Stimulated activated CD4-positive, alpha-beta T cell treated with anti-CD3 and anti-CD28 coated beads, TNF-alpha, amount 100 ng/mL, for 4 hours (primary cell): ENCODE data around the gene CLDN20.
"Not testable (repeated sequence)": the region's sequence is repeated elsewhere in the genome, so short reads cannot be mapped to it uniquely, and the experiment has no call there.

ENCODE experiments used
- DNase-seq, 3 experiments: peaks; one replicate each; pipeline ENCODE4 v3.0.0-alpha.2; 2020; ENCODE audit warnings: low read depth in 3 of 3

Gene CLDN20

DNA sequence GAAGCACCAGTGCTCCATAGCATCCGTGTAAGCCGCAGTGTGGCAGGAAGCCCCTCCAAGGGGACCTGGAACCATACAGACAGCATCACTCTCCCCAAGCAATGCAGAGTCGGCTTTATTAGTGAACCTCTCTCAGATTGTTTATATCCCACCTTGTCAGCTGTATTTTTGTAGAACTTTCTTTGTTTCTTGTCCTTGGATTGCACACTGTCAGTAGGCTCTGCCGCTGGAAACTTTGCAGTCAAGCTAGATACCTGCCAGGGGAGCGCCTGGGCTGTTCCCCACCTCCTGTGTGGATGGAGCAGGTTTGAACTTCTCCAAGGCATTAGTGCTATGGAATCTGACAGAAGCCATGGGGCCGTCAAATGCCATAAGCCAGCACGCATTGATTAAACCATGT is 18.6 kb upstream of the CLDN20 start:
- DNase-seq, result no peak

DNA sequence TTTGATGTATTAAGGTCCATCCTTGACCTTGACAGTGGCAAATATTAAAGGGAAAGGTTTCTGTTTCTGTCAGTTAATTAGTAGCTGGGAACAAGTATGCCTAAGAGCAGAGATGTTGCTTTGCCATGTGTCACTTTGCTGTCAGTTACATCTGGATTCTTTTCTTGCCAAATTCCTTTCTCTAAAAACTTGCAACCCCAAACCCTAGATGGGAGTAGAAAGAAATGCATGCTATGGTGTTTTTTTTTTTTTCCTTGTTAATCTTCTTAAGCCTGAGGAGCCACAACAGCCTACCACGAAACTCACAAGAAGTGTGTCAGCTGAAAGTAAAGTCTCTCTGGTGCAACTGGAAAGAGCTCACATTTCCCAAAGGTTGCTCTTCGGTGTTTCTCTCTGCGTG is 18.0 kb upstream of the CLDN20 start:
- no peak for DNase-seq

DNA sequence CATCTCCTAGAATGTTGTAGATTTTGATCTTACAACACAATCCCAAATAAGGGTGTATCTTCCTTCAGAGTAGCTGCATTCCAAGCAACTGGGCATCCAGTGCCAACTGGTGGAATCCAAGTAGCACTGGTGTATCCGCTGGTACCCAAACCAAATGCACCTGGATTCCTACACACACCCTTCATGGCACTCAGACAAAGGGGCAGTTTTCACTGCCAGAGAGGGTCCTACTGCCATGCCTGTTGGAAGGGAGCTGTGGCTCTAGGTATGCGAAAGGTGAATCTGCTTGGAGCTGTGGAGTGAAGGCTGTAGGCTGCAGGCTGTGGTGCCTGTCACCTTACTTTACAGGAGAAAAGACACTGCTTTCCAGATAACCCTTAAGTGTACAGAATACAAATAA is 17.0 kb upstream of the CLDN20 start:
- DNase-seq, result no peak

DNA sequence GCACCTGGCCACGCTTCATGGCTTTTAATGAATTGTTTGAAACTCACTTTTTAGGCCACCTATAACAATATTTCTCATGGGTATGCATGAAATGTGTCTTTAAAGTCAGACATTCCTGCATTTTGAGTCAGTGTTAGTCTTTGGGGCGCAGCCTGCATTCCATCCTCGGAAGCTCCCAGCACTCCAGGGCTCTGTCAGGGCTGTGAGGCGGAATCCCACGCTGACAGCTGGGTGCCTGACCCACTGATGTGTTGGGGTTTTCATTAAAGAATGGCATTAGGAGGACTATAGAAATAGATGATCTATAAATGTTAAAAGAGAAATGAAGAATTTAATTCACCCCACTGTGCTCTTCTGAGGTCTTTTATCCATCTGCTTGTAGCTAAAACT is 16.2 kb upstream of the CLDN20 start:
- no peak for DNase-seq

DNA sequence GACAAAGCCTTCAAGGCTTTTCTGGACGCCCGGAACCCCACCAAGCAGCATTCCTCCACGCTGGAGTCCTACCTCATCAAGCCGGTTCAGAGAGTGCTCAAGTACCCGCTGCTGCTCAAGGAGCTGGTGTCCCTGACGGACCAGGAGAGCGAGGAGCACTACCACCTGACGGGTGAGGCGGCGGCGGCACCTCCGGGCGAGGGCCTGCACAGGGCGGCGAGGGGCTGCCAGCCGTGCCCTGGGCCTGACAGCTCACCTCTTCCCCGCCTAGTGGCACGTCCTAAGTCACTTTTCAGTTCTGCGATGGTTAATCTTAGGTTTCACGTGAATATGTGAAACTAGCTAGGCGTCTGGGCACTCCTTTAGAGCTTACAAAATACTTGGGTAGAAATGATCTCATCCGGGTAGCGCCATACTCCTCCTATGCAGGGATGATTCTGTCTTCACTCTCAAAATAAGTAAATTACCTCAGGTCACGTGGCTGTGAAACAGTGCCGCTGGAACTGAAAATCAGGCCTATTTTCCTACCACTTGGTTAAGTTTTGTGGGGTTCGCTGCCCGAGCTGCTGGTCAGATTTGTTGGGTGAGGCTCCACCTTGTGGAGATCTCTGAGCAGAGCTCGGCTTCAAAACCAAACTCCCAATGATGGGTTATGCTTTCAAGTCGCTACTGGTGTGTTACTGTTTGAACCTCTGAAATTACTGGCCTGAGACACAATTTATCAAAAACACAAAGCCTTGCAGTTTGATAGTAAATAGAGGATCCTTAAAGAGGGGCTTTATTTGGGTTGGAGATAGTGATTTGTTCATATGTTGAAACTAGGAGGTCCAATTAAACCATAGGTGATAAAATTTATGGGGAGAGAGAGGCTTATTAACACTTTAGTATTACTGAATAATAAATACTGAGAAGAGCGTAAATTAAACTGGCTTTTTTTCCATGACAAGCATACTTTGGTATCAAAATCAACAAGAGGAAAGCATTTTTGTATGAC is 15.5 kb upstream of the CLDN20 start:
- no peak for DNase-seq

DNA sequence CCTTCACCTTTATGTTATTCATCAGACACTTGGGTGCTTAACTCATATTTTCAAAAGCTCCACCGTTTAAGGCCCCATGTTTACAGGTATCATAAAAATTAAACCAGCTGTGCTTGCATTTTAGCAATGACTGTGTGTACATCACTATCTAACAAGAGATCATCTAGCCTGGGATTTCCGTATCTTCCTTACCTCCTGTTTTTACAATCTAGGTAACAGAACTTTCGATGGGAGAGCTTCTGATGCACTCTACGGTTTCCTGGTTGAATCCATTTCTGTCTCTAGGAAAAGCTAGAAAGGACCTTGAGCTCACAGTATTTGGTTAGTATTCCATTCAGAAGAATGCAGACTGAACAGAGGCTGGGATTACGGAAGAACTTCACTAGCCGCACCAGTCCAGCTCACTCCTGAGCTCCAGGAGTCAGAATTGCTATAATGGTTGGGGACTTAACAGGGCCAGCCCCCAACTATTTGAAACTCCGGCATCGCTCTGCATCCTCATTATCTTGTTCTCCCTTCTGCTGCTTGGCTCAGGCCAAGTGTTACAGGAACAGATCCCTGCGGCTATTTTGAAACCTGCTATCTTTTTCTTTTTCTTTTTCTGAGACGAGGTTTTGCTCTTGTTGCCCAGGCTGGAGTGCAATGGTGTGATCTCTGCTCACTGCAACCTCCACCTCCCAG is 13.0 kb upstream of the CLDN20 start:
- DNase-seq, result no peak

DNA sequence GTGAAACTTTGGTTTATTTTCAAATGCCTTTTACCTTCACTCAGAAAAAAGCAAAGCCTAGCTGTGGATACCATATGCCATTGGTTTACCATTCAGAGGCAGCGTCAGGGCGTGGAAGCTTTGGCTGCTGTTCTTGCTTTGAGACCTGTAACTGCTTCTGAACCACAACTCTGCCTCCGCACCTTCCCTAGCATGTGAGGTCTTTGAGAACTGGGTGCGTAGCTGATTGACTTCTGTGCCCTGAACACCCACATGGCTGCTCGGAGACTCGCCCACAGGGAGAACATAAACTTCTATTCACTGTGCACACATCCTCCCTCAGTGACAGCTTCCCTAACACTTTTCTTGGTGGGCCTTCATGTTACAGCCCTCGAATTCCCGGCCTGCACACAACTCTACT is 11.2 kb upstream of the CLDN20 start:
- DNase-seq, result no peak

DNA sequence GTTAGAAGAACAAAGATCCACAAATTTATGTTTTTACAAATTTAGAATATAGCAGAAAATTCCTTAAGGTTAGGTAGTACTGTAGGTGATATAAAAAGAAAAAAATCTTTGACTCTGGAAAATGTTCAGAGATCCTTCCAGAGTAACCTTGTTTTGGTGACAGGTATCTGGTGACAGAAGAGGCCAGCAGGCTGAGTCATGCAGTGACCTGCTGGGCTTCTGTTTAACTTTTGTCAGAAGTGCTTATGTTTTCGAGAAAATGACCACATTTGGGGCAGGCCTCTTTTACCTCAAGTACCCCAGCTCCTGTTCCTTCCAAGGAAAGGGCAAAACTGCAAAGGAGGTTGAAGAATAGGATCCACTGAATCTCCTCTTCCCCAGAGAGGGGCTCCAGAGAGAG is 10.5 kb upstream of the CLDN20 start:
- DNase-seq, result no peak

DNA sequence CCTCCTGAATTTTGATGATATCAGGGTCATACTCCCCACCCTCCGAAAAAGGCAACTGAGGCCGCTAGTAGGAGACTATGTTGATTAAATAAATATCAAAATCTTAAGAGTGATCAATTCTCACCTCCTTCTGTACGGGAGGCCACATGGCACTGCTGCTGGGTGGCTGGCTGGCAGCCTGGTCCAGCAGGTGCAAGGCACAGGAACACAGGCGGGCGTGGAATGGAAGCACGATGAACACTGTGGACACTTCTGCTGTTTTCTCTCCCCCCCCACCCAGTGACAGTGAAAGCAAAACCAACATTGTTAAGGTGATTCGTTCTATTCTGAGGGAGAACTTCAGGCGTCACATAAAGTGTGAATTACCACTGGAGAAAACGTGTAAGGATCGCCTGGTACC is 9.7 kb upstream of the CLDN20 start:
- DNase-seq, result no peak

DNA sequence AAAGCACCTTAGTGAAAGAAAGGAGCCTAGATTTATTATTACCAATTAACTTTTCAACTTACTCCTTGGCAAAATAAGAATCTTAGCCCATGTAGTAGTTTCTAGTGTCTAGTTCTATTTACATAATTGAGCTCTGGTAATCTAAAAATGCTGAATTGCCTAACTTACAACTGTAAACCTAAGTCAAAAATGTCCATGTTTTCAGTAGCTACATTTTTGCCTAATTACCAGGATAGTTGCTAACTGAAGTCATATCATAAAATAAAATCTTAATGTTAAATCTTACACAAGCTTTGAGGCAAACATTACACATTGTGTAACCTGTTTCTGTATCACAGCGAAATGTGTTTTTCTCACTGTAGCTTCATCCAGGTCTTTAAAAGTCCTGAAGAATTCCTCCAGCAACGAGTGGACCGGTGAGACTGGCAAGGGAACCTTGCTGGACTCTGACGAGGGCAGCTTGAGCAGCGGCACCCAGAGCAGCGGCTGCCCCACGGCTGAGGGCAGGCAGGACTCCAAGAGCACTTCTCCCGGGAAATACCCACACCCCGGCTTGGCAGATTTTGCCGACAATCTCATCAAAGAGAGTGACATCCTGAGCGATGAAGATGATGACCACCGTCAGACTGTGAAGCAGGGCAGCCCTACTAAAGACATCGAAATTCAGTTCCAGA is 7.6 kb upstream of the CLDN20 start:
- no peak for DNase-seq

DNA sequence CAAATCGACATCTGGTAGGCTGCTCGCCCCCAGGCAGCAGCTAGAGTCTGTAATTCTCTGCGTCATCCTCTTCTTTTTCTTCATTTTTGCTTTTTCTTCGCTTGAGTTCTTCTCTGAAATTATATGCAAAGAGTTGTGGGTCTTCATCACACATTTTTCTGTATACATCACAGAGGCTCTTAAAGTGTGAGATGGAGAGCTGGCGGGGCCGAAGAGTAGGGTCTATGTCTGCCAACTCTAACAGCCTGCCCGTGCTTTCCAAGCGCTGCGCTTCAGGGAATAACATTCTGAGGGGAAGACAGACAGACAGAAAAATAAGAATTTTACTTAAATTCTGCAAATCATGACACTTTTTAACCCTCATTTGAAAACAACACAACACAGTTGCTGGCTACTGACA is 6.0 kb upstream of the CLDN20 start:
- DNase-seq, result no peak

DNA sequence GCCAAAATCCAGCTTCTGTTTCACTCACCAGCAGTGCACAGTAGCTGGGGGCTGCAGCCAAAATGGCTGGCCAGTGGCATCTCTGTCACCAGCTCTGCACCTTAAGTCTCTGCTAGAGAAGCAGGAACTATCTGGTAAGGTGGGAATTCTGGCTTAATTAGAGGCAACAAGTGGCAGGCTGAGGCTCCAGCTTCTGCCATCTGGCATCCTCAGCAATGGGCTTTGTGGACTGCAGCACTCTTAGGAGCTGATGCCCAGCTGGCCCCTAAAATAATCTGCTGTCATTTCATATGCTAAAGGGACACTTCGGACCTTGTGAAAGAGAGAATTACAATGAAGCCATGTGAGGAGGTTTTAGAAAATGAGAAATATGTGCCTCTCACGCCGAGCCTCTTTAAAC is 4.6 kb upstream of the CLDN20 start:
- no peak for DNase-seq

DNA sequence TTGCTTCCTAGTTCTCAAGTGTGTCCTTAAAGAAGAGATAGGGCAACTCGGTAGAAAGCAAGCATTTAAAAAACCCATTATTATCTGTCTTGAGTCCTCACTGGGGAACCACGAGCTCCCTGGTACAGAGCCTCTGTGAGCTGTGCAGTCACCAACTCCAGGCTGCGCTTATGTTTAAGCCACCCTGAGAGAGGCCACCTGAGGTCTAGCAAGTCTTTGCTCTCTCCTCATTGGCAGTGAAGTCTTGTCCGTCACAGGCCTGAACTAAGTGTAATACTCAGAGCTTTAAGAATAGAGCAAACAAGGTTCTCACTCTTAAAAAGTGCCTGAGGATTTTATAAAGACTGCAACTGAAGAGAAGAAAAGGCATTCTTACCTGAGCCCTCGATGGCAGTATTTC is 3.9 kb upstream of the CLDN20 start:
- no peak for DNase-seq

DNA sequence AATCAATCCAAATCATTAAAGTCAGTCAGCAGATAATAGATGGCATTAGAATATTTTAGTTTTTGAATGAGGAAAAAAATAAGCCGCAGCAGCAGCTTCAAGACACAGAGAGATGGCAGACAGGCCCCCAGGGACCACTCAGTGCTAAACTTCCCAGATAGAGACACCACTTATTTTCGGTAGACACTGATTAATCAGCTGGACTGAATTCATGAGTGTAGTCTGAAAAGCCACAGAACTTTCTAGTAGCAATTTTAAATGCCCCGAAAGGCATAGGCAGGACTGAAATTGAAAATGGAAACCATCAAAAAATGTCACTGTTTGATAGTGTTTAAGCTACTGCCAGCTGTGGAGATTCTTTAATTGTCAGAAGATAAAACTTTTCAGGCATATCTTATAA is 3.1 kb upstream of the CLDN20 start:
- no peak for DNase-seq

DNA sequence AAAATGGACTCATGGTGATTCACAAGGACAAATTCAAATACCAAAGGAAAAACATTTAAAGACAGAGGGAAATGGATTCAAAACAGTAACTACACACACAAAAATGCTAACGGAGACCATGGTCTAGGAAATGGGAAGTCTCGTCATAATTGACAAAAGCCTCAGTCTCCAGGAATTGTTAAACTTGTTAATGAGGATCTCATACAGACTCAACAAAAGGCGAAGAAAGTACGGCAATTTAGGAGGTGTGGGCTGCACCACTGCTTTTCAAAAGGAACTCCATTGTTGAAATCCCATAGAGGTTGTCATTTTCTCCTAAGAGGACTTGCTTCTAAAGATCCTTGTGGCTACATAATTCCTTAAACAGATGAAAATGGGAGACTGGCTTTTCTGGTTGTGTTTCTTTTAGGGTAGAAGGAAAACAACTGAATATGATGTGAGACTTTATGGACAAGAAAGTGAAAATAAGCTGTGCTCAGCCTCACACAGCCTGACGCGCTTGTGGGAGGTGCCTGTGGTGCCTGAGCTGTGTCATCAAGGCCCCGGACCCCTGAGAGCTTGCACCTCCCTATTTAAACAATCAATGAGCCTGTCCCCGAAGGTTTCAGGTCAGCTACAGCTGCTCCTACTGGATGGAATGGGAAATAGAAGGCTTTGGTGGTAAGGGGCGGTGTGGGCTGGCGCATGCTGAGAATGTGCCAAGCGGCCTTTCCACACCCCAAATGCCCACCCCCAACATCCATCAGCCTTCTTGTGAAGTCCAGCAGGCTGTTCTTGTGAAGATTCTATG is 2.5 kb upstream of the CLDN20 start:
- no peak for DNase-seq

DNA sequence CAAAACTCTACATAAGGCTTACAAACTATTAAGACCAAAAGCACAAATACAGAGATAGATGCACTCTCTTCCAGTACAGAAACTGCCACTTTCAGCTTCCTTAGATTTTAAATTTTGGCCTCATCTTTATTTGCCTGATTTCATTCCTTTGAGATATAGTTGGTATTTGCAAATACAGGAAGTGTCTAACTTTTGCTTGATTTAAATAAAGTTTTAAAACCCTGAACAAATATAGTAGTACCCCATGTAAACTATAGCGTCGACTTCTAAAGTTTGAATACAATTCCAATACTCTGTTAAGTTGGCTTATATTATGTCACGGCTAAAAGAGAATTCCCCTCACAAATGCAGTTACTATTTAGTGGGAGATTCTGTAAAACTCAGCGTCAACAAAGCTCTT is 1.2 kb upstream of the CLDN20 start:
- DNase-seq, result no peak

DNA sequence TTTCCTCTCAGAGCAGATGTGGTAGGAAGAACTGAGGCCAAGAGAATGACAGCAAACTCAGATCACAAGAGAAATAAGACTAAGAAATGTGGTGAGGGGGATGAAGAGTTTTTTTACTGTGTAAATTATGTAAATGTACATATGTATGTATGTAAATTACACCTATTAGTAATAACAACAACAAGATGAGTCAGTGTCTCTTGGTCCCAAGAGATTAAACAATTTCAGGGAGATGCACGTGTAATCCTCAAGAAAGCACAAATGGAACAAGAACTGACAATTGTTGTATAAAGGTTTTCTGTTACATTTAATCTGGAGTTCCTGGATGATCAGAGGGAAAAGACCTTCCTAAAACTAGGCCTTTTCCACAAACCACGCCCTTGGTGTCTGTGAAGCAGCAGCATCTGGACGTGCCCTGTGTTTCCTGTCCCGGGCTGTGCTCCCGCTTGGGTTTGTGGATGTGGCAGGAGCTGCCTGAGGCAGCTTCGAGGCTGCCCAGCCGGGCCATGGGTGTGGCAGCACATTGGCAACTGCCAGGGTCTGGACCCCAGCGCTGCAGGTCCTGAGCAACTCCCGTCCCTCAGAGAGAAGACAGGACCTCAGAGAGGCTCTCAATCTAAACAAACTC is 994 bp downstream of the CLDN20 start:
- DNase-seq, result no peak

DNA sequence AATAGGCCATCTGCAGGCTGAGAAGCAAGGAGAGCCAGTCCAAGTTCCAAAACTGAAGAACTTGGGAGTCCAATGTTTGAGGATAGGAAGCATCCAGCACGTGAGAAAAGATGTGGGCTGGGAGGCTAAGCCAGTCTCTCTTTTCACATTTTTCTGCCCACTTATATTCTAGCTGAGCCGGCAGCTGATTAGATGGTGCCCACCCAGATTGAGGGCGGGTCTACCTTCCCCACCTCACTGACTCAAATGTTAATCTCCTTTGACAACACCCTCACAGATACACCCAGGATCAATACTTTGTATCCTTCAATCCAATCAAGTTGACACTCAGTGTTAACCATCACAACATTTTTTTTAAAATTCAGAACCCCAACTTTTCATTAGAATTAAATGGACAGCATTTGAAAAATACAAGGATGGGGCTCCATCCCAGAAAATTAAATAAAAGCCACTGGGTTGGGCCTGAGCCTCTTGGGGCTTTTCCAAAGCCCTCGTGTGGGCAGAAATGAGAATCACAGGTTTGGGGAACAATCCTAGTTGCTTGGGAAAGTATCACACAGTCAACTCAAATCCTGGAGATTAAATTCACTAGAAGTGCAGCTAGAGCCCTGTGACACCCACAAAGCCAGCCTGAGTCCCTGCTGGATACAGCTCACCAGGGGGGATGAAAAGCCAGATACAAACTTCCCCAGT is 2.2 kb downstream of the CLDN20 start:
- no peak for DNase-seq

DNA sequence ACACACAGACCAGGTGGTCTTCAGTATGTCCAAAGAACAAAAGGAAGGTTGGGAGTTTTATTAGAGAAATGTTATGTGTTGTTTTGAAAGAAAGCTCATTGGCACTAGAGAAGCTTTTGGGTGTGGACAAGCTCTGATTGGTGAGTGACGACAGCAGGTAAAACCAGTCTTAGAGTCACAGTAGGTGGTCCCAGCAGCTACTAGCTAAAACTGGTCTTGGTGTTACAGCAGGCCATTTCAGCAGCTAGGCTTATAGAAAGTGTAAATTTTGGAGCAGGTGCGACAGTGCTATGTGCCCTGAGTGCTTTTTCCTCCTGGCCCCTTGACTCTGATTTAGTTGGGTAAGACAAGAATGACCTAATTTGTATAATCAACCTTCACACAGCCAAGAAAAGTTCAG is 3.6 kb downstream of the CLDN20 start:
- no peak for DNase-seq

DNA sequence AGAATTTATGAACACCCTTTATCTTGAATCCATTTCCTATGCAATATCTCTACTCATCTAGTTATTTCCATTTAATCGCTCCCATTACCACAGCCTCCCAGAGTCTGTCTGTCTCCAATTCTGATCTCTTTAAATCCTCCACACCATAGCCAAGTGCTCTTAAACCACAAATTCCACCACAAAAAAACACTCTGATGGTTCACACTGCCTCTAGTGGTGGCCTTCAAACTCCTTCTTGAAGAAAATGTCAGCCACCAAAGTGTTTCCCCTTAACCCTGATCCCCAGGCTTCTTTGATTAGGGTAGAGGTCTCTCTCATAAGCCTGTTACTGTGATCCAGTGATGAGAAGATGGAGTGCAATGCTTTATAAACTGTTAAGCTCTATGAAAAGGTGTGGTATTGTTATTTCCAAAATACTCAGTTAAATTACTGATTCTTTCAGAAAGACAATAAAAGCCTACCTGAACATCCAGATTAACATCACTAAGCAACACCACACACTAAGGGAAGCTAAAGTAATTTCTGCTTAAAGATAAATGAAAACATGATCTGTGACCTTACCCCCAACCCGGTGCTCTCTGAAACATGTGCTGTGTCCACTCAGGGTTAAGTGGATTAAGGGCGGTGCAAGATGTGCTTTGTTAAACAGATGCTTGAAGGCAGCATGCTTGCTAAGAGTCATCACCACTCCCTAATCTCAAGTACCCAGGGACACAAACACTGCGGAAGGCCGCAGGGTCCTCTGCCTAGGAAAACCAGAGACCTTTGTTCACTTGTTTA is 4.5 kb downstream of the CLDN20 start:
- DNase-seq, result not testable (repeated sequence)
